ENCODE measurements around the gene AQP10.
"Not testable (repeated sequence)": the region's sequence is repeated elsewhere in the genome, so short reads cannot be mapped to it uniquely, and the experiment has no call there.

Gene AQP10

GRCh38 chr1:154346276-154346917, 25.5 kb downstream of the AQP10 start:
- no peak for DNase-seq

- no peak for DNase-seq
Measured at GRCh38 chr1:154347961-154348360, 27.1 kb downstream of the AQP10 start.

DNA sequence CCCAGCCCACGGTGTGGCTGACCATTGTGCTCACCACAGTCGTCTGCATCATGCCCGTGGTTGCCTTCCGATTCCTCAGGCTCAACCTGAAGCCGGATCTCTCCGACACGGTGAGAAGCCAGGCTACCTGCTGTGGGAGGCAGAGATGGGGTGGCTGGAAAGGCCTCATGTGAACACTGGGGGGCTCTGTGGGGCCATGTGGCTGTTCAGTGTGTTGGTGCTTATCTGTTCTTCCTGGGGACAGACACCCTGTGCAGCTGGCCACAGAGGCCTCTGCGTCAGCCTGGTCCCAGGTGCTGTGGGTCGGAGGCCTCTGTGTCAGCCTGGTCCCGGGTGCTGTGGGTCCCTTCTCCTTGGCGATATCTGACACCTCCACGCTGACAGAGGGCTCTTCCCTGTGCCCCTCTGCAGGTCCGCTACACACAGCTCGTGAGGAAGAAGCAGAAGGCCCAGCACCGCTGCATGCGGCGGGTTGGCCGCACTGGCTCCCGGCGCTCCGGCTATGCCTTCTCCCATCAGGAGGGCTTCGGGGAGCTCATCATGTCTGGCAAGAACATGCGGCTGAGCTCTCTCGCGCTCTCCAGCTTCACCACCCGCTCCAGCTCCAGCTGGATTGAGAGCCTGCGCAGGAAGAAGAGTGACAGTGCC, 27.7 kb downstream of the AQP10 start:
- no peak for DNase-seq

GRCh38 chr1:154349121-154349520, 28.2 kb downstream of the AQP10 start:
- no peak for DNase-seq

GRCh38 chr1:154350383-154350782, 29.5 kb downstream of the AQP10 start:
- DNase-seq = no peak

DNA sequence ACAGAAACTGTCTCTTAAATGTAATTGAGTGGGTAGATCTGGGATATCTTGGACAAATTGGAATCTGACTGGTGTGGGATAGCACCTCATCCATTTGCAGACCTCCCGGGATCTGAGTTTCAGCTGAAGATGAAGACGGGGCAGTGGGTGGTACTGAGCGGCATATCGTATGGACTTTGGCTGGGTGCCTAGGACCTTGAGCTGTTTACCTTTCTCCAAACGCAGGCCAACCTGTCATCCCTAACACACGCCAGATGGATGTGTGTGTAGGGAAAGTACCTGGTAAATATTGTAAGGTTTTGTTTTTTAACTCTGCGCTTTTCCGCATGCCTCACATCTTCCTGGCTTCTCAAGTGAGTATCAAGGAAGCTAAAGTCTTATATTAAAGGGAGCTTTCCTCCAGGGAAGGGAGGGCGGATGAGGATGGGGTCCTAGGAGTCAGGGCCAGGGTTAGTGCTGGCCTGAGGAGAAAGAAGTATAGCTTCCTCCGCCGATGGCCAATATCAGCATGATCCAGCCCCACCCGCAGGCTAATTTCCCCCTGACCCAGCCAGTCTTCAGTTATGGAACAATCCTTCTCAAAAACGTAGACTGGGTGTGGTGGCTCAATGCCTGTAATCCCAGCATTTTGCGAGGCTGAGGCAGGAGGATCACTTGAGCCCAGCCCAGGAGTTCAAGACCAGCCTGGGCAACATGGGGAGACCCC, 30.6 kb downstream of the AQP10 start:
- DNase-seq = no peak

DNA sequence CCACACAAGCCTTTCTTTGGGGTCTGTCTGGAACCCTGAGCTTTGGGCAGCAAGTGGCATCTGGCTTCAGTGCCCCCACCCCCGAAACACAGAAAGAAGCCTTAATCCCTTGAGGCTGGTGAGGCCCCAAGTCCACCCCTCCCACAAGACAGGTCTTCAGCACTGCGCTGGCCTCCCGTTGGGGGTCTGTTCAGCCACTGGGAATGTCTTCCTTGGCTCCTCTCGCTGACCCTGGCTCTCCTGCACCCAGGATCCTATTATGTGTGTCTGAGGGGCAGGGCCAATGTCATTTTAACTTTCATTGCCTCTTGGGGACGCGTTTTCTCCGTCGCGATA, 31.3 kb downstream of the AQP10 start:
- no peak for DNase-seq

GRCh38 chr1:154352581-154353459, 31.9 kb downstream of the AQP10 start:
- DNase-seq = peak; percentile 36

GRCh38 chr1:154353460-154353904, 32.6 kb downstream of the AQP10 start:
- DNase-seq = peak; percentile 35

- DNase-seq = no peak
Measured at GRCh38 chr1:154353966-154354365, 33.1 kb downstream of the AQP10 start.

DNA sequence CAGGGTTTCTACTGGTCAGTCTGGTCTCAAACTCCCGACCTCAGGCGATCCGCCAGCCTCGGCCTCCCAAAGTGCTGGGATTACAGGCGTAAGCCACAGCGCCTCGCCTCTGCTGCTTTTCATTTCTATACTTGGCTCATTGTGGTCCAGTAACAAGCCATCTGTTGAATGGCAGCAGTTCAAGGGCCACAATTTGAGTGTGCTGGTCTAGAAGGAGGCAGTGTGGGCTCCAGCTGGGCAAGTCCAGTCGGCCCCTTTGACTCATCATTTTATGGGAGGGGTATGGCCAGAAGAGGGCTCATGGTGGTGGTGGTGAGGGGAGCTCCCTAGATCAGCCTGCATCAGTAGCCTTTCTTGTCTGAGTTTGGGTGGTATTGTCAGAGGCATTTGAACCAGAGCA, 37.6 kb downstream of the AQP10 start:
- no peak for DNase-seq

- DNase-seq = no peak
Measured at GRCh38 chr1:154360288-154360687, 39.4 kb downstream of the AQP10 start.

- DNase-seq = not testable (repeated sequence)
Measured at GRCh38 chr1:154360881-154361280, 40.0 kb downstream of the AQP10 start.

DNA sequence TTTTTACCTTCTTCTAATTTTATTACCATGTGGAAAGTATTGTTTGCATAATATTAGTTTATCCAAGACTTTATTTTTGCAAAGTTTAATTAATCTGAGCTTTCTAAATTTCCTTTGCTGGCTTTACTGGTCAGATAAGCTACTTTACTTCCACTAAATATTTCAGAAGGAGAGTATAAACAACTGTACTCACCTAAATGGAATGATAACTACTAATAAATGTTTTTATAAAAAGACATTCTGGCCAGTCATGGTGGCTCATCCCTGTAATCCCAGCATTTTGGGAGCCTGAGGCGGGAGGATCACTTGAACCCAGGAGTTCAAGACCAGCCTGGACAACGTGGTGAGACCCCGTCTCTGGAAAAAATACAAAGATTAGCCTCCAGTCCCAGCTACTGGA, 40.5 kb downstream of the AQP10 start:
- no peak for DNase-seq

DNA sequence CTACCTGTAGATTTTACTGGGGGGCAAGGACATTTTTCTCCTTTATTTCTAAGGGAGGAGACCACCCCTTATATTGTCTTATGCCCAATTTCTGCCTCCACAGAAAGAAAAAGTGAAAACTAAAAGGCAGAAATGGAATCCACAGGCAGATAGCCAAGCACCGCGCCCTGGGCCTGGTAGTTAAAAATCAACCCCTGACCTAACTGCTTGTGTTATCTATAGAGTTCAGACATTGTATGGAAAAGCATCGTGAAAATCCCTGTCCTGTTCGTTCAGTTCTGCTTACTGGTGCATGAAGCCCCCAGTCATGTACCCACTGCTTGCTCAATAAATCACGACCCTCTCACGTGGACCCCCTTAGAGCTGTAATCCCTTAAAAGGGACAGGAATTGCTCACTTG, 50.5 kb downstream of the AQP10 start:
- no peak for DNase-seq

DNA sequence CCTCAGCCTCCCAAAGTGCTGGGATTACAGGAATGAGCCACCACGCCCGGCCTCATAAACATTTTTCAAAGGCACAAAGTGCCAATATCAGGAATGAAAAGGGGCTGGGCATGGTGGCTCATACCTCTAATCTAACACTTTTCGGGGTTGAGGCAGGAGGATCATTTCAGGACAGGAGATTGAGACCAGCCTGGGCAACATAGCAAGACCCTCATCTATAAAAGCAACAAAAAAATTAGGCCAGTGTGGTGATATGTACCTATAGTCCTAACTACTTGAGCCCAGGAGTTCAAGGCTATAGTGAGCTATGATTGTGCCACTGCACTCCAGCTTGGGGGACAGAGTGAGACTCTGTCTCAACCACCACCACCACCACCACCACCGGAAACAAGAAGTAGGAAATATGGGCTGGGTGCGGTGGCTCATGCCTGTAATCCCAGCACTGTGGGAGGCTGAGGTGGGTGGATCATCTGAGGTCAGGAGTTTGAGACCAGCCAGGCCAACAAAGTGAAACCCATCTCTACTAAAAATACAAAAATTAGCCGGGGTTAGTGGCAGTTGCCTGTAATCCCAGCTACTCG, 53.0 kb downstream of the AQP10 start:
- DNase-seq = not testable (repeated sequence)
